Measurements from ENCODE around the gene OR2T3. TPM values are rescaled to one million over a fixed set of nuclear protein-coding genes. Genes with fewer than 3 reads are reported as not detected.
"Not testable (repeated sequence)": the region's sequence is repeated elsewhere in the genome, so short reads cannot be mapped to it uniquely, and the experiment has no call there.

The OR2T3 gene
- total RNA-seq, 1 donor from 2014 or later: not detected

- H3K36me3 Mint-ChIP-seq (ENCODE audit: low read depth); H3K4me1 Mint-ChIP-seq (ENCODE audit: low read depth); DNase-seq (ENCODE audit: low spot score); H3K9me3 Mint-ChIP-seq; intact Hi-C loops (cut with micrococcal nuclease); H3K27ac Mint-ChIP-seq; H3K4me3 Mint-ChIP-seq (ENCODE audit: low read depth); H3K27me3 Mint-ChIP-seq (ENCODE audit: low read depth): not testable (repeated sequence)
Measured at GRCh38 chr1:248496661-248497060, 23.5 kb downstream of the OR2T3 start.

GRCh38 chr1:248500305-248501035 lies 27.3 kb downstream of the OR2T3 start:
- intact Hi-C loops (cut with micrococcal nuclease); H3K9me3 Mint-ChIP-seq; H3K4me3 Mint-ChIP-seq (ENCODE audit: low read depth); H3K4me1 Mint-ChIP-seq (ENCODE audit: low read depth); H3K36me3 Mint-ChIP-seq (ENCODE audit: low read depth); DNase-seq (ENCODE audit: low spot score); H3K27me3 Mint-ChIP-seq (ENCODE audit: low read depth); H3K27ac Mint-ChIP-seq: not testable (repeated sequence)

- H3K27ac Mint-ChIP-seq; intact Hi-C loops (cut with micrococcal nuclease); H3K9me3 Mint-ChIP-seq; DNase-seq (ENCODE audit: low spot score); H3K4me1 Mint-ChIP-seq (ENCODE audit: low read depth); H3K27me3 Mint-ChIP-seq (ENCODE audit: low read depth); H3K4me3 Mint-ChIP-seq (ENCODE audit: low read depth); H3K36me3 Mint-ChIP-seq (ENCODE audit: low read depth): not testable (repeated sequence)
Measured at GRCh38 chr1:248507773-248508172, 34.6 kb downstream of the OR2T3 start, which contains the start of gene OR2G6. TSS of gene OR2G6 (plus strand) at chr1:248508073. CDS start at chr1:248521647, 13,574 bp downstream.

GRCh38 chr1:248510217-248510616 lies 37.1 kb downstream of the OR2T3 start:
- H3K4me3 Mint-ChIP-seq (ENCODE audit: low read depth); H3K27ac Mint-ChIP-seq; intact Hi-C loops (cut with micrococcal nuclease); H3K4me1 Mint-ChIP-seq (ENCODE audit: low read depth); H3K27me3 Mint-ChIP-seq (ENCODE audit: low read depth); DNase-seq (ENCODE audit: low spot score); H3K36me3 Mint-ChIP-seq (ENCODE audit: low read depth); H3K9me3 Mint-ChIP-seq: not testable (repeated sequence)

GRCh38 chr1:248521856-248522255 lies 48.7 kb downstream of the OR2T3 start:
- no peak overlapping the region for H3K27ac Mint-ChIP-seq
- no peak for DNase-seq (ENCODE audit: low spot score)
- H3K4me1 Mint-ChIP-seq (ENCODE audit: low read depth): no peaks in the 10 kb centered on the region
- H3K36me3 Mint-ChIP-seq (ENCODE audit: low read depth): no peaks in the 10 kb centered on the region
- H3K27me3 Mint-ChIP-seq (ENCODE audit: low read depth): no peaks in the 10 kb centered on the region
- no peak overlapping the region for H3K4me3 Mint-ChIP-seq (ENCODE audit: low read depth)
- intact Hi-C loops (cut with micrococcal nuclease): no loop called here
- H3K9me3 Mint-ChIP-seq: no peaks in the 10 kb centered on the region

Other genes starting within 250 kb of the OR2T3 start
- not detected in 2 replicates for gene OR2M4, start 241.9 kb upstream of the OR2T3 start, total RNA-seq
- not detected in 2 replicates for gene OR2T33, start 195.4 kb upstream of the OR2T3 start, total RNA-seq
- not detected in 2 replicates for gene OR2T12, start 169.9 kb upstream of the OR2T3 start, total RNA-seq
- not detected in 2 replicates for gene OR2M7, start 148.8 kb upstream of the OR2T3 start, total RNA-seq
- gene OR14C36, start 124.6 kb upstream of the OR2T3 start, total RNA-seq: not detected in 2 replicates
- not detected in 2 replicates for gene OR2T4, start 111.7 kb upstream of the OR2T3 start, total RNA-seq
- gene OR2T6, start 97.6 kb upstream of the OR2T3 start, total RNA-seq: not detected in 2 replicates
- not detected in 2 replicates for gene OR2T1, start 70.3 kb upstream of the OR2T3 start, total RNA-seq
- not detected in 2 replicates for gene OR2T2, start 27.7 kb upstream of the OR2T3 start, total RNA-seq
- not detected in 2 replicates for gene OR2T5, start 15.2 kb downstream of the OR2T3 start, total RNA-seq
- not detected in 2 replicates for gene OR2G6, start 34.7 kb downstream of the OR2T3 start, total RNA-seq
- not detected in 2 replicates for gene OR2T29, start 89.4 kb downstream of the OR2T3 start, total RNA-seq
- not detected in 2 replicates for gene OR2T34, start 101.4 kb downstream of the OR2T3 start, total RNA-seq
- not detected in 2 replicates for gene OR2T10, start 124.3 kb downstream of the OR2T3 start, total RNA-seq
- gene OR2T11, start 161.7 kb downstream of the OR2T3 start, total RNA-seq: not detected in 2 replicates
- gene OR2T35, start 171.9 kb downstream of the OR2T3 start, total RNA-seq: not detected in 2 replicates
- not detected in 2 replicates for gene OR2T27, start 182.2 kb downstream of the OR2T3 start, total RNA-seq
- not detected in 2 replicates for gene OR14I1, start 229.4 kb downstream of the OR2T3 start, total RNA-seq

All from activated T-helper 2 cell treated with anti-CD3 and anti-CD28 coated beads, Interferon-gamma antibody, Interleukin-2, Interleukin-4, amounts not matched to agents 10 μg/mL and 5 μg/mL and 100 μg/mL, durations not matched to agents 14 hours and 24 hours and 36 hours (primary cell).